Trophoblast cell (in vitro differentiated cells and primary cell): ENCODE data around the gene FAU.

Source experiments
- DNase-seq, 2 donors: peaks; one replicate each; pipeline ENCODE4 v3.0.0-alpha.2; 2016
- H2AFZ ChIP-seq: 2 replicates; pipeline ENCODE4 v1.6.1; 2013; ENCODE audit warnings: low read length, moderate library complexity, mild to moderate bottlenecking; ENCODE audit not compliant: insufficient read depth, poor library complexity
- H2AK5ac ChIP-seq: 2 replicates; pipeline ENCODE4 v1.6.1; 2013; ENCODE audit warnings: mild to moderate bottlenecking, low read length
- H2BK120ac ChIP-seq: 2 replicates; pipeline ENCODE4 v1.6.1; 2013; ENCODE audit warnings: low read length, mild to moderate bottlenecking, moderate library complexity; ENCODE audit not compliant: insufficient read depth, poor library complexity
- H2BK12ac ChIP-seq: 2 replicates; pipeline ENCODE4 v1.6.1; 2013; ENCODE audit warnings: mild to moderate bottlenecking, low read length, moderate library complexity
- H2BK5ac ChIP-seq: 2 replicates; pipeline ENCODE4 v1.6.1; 2013; ENCODE audit warnings: low read length, low read depth, moderate library complexity, mild to moderate bottlenecking; ENCODE audit not compliant: poor library complexity
- H3K14ac ChIP-seq: 2 replicates; pipeline ENCODE4 v1.6.1; 2013; ENCODE audit warnings: mild to moderate bottlenecking, low read length
- H3K18ac ChIP-seq: 2 replicates; pipeline ENCODE4 v1.6.1; 2013; ENCODE audit warnings: mild to moderate bottlenecking, low read length
- H3K23ac ChIP-seq: 2 replicates; pipeline ENCODE4 v1.6.1; 2013; ENCODE audit warnings: low read length
- H3K27ac ChIP-seq: 2 replicates; pipeline ENCODE4 v1.5.1; 2013; ENCODE audit warnings: low read depth, mild to moderate bottlenecking, inconsistent platforms, low read length, moderate library complexity
- H3K27me3 ChIP-seq: 2 replicates; pipeline ENCODE4 v1.6.1; 2013; ENCODE audit warnings: inconsistent platforms, mild to moderate bottlenecking, low read length, moderate library complexity; ENCODE audit not compliant: insufficient read depth
- H3K36me3 ChIP-seq, 2 experiments: 1 replicate in 1 of 2; 2 replicates in 1 of 2; pipeline ENCODE4 v1.6.1; 2013; ENCODE audit warnings: low read length in 2 of 2, mild to moderate bottlenecking in 2 of 2, moderate library complexity in 1 of 2; ENCODE audit not compliant: insufficient read depth in 2 of 2, control insufficient read depth in 1 of 2
- H3K4ac ChIP-seq: 2 replicates; pipeline ENCODE4 v1.6.1; 2013; ENCODE audit warnings: low read depth, mild to moderate bottlenecking, low read length, moderate library complexity
- H3K4me1 ChIP-seq, 2 experiments: 1 replicate in 1 of 2; 2 replicates in 1 of 2; pipeline ENCODE4 v1.6.1; 2013; ENCODE audit warnings: low read length in 2 of 2, mild to moderate bottlenecking in 2 of 2, moderate library complexity in 1 of 2; ENCODE audit not compliant: insufficient read depth in 2 of 2, control insufficient read depth in 1 of 2
- H3K4me2 ChIP-seq: 2 replicates; pipeline ENCODE4 v1.6.1; 2013; ENCODE audit warnings: inconsistent platforms, mild to moderate bottlenecking, low read length, moderate library complexity
- H3K4me3 ChIP-seq: 2 replicates; pipeline ENCODE4 v1.5.1; 2013; ENCODE audit warnings: mild to moderate bottlenecking, low read depth, low read length, inconsistent platforms
- H3K79me1 ChIP-seq: one replicate; pipeline ENCODE4 v1.6.1; 2013; ENCODE audit warnings: low read length
- H3K79me2 ChIP-seq: 2 replicates; pipeline ENCODE4 v1.6.1; 2013; ENCODE audit warnings: low read length, mild to moderate bottlenecking; ENCODE audit not compliant: control insufficient read depth, insufficient read depth, poor library complexity
- H3K9ac ChIP-seq: 2 replicates; pipeline ENCODE4 v1.6.1; 2013; ENCODE audit warnings: mild to moderate bottlenecking, low read length
- H3K9me3 ChIP-seq: 2 replicates; pipeline ENCODE4 v1.6.1; 2013; ENCODE audit warnings: low read depth, mild to moderate bottlenecking, control low read depth, inconsistent platforms, low read length; ENCODE audit not compliant: insufficient read depth
- H4K12ac ChIP-seq: 2 replicates; pipeline ENCODE4 v1.6.1; 2013; ENCODE audit warnings: low read depth, mild to moderate bottlenecking, low read length, moderate library complexity
- H4K8ac ChIP-seq: 2 replicates; pipeline ENCODE4 v1.6.1; 2013; ENCODE audit warnings: low read depth, mild to moderate bottlenecking, low read length, moderate library complexity
- H4K91ac ChIP-seq: one replicate; pipeline ENCODE4 v1.6.1; 2013; ENCODE audit warnings: low read depth, mild to moderate bottlenecking, low read length, moderate library complexity
- WGBS: extraction: QIAGEN DNeasy Blood & Tissue Kit; methylation state at CpG from one replicate; pipeline ENCODE4 v1.1.7; 2013; ENCODE audit warnings: missing lambda C conversion rate; ENCODE audit not compliant: insufficient read length, insufficient coverage; ENCODE audit errors: extremely low coverage; 5-methylcytosine and 5-hydroxymethylcytosine counted together

FAU gene

DNA sequence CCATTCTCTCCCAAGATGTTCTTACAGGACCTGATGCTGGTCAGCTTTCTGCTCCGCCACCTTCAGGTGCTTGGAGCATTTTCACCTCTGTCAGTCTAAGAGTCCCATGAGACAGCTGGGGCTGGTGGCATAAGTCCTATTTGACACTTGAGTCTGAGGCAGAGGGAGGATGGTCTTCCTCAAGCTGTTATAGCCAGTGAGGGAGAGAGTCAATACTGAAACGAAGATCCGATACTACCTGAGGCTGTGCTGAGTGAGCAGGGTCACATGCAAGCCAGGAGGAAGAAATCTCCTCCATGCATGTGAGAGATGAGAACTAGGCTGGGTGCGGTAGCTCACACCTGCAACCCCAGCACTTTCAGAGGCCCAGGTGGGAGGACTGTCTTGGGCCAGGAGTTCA, 32.3 kb downstream of the FAU start:
- H4K8ac ChIP-seq = no peak overlapping the region
- no peak overlapping the region for H2BK120ac ChIP-seq
- peaks cover under 1% of the 10 kb centered on the region for H3K79me2 ChIP-seq
- peaks cover 1% of the 10 kb centered on the region for H3K79me1 ChIP-seq
- peaks cover 30 to 46% of the 10 kb centered on the region in 2 experiments for H3K36me3 ChIP-seq
- no peaks in the 10 kb centered on the region for H3K9me3 ChIP-seq
- H2BK12ac ChIP-seq = no peak overlapping the region
- H3K9ac ChIP-seq = no peak overlapping the region
- peaks cover 4 to 5% of the 10 kb centered on the region in 2 experiments for H3K4me1 ChIP-seq
- H3K4me3 ChIP-seq = peak overlapping the region; percentile 20
- H3K27ac ChIP-seq = no peak overlapping the region
- H2AK5ac ChIP-seq = no peak overlapping the region
- H2AFZ ChIP-seq = no peak overlapping the region
- no peak overlapping the region for H3K14ac ChIP-seq
- H4K12ac ChIP-seq = no peak overlapping the region
- H3K23ac ChIP-seq = no peak overlapping the region
- DNase-seq = no peak
- H3K18ac ChIP-seq = no peak overlapping the region
- H3K4me2 ChIP-seq = no peak overlapping the region
- no peaks in the 10 kb centered on the region for H3K27me3 ChIP-seq
- WGBS = no CpG with 5 or more reads among the region's 4 CpGs
- no peak overlapping the region for H4K91ac ChIP-seq
- no peak overlapping the region for H2BK5ac ChIP-seq
- no peak overlapping the region for H3K4ac ChIP-seq

DNA sequence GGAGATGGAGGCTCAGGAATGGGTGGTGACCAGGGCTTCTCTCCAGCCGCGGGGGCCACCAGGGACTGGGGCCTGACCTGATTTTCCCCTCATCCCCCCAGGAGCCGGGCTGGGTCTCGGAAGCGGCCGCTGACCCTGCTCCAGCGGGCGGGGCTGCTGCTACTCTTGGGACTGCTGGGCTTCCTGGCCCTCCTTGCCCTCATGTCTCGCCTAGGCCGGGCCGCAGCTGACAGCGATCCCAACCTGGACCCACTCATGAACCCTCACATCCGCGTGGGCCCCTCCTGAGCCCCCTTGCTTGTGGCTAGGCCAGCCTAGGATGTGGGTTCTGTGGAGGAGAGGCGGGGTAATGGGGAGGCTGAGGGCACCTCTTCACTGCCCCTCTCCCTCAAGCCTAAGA, 34.1 kb downstream of the FAU start:
- H3K79me1 ChIP-seq = peaks cover 9% of the 10 kb centered on the region
- peaks cover 10 to 11% of the 10 kb centered on the region in 2 experiments for H3K4me1 ChIP-seq
- no peak overlapping the region for H2AK5ac ChIP-seq
- no peaks in the 10 kb centered on the region for H3K27me3 ChIP-seq
- H2AFZ ChIP-seq = no peak overlapping the region
- H3K27ac ChIP-seq = no peak overlapping the region
- H3K9me3 ChIP-seq = no peaks in the 10 kb centered on the region
- no peak overlapping the region for H3K4me3 ChIP-seq
- H3K23ac ChIP-seq = no peak overlapping the region
- H2BK5ac ChIP-seq = no peak overlapping the region
- H3K4me2 ChIP-seq = no peak overlapping the region
- no CpG with 5 or more reads among the region's 15 CpGs for WGBS
- H3K4ac ChIP-seq = no peak overlapping the region
- H3K14ac ChIP-seq = no peak overlapping the region
- H4K12ac ChIP-seq = no peak overlapping the region
- H3K18ac ChIP-seq = no peak overlapping the region
- no peak overlapping the region for H3K9ac ChIP-seq
- H2BK120ac ChIP-seq = no peak overlapping the region
- H2BK12ac ChIP-seq = no peak overlapping the region
- H3K79me2 ChIP-seq = peaks cover 12% of the 10 kb centered on the region
- no peak overlapping the region for H4K91ac ChIP-seq
- no peak for DNase-seq
- H3K36me3 ChIP-seq = peaks cover 30 to 46% of the 10 kb centered on the region in 2 experiments
- no peak overlapping the region for H4K8ac ChIP-seq

DNA sequence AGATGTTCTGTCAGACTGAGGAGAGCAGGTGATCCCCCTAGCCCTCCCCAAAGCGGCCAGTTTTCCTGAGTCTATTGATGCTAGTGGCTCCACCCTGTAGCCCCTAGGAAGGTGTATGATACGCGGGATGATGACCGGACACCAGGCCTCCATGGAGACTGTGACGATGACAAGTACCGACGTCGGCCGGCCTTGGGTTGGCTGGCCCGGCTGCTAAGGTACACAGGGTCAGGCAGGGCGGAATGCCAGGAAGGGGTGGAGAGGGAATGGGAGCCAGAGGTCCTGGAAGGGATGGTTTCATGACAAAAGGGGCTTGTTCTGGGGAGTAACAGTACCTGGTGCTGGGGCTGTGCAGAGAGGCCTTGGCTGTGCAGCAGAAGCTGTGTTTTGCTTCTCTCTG, 34.7 kb downstream of the FAU start:
- no peak overlapping the region for H3K9ac ChIP-seq
- H3K14ac ChIP-seq = no peak overlapping the region
- H3K23ac ChIP-seq = no peak overlapping the region
- H2BK12ac ChIP-seq = no peak overlapping the region
- no peaks in the 10 kb centered on the region for H3K9me3 ChIP-seq
- no peak overlapping the region for H3K4me3 ChIP-seq
- H4K91ac ChIP-seq = no peak overlapping the region
- DNase-seq = no peak
- H2AFZ ChIP-seq = no peak overlapping the region
- H3K4me2 ChIP-seq = no peak overlapping the region
- H2AK5ac ChIP-seq = no peak overlapping the region
- H3K79me1 ChIP-seq = peaks cover 9% of the 10 kb centered on the region
- peaks cover 12% of the 10 kb centered on the region for H3K79me2 ChIP-seq
- H3K4ac ChIP-seq = no peak overlapping the region
- H2BK120ac ChIP-seq = no peak overlapping the region
- H4K12ac ChIP-seq = no peak overlapping the region
- H3K27me3 ChIP-seq = no peaks in the 10 kb centered on the region
- H4K8ac ChIP-seq = no peak overlapping the region
- WGBS = no CpG with 5 or more reads among the region's 11 CpGs
- peaks cover 10 to 11% of the 10 kb centered on the region in 2 experiments for H3K4me1 ChIP-seq
- no peak overlapping the region for H3K27ac ChIP-seq
- H3K36me3 ChIP-seq = peaks cover 30 to 46% of the 10 kb centered on the region in 2 experiments
- no peak overlapping the region for H2BK5ac ChIP-seq
- no peak overlapping the region for H3K18ac ChIP-seq

DNA sequence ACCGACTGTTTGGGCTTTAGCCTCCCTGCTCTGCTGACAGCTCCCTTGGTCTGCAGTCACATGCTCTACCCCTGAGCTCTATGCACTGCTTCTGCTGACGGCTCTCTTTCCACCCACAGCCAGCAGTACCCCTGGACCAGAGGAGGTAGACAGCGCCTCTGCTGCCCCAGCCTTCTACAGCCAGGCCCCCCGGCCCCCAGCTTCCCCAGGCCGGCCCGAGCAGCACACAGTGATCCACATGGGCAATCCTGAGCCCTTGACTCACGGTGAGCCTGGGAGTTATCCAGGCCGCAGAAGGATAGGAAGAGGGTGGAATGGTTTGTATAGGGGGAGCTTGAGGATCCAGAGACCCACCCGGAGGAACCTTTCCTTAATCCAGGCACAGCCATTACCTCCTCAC, 35.1 kb downstream of the FAU start:
- no peak overlapping the region for H3K4me2 ChIP-seq
- H3K79me1 ChIP-seq = peaks cover 9% of the 10 kb centered on the region
- no peak overlapping the region for H3K4ac ChIP-seq
- H2BK5ac ChIP-seq = no peak overlapping the region
- no peak overlapping the region for H4K91ac ChIP-seq
- H3K9ac ChIP-seq = no peak overlapping the region
- no peak overlapping the region for H3K18ac ChIP-seq
- no peak for DNase-seq
- H4K12ac ChIP-seq = no peak overlapping the region
- H3K14ac ChIP-seq = no peak overlapping the region
- H3K9me3 ChIP-seq = no peaks in the 10 kb centered on the region
- H2BK120ac ChIP-seq = no peak overlapping the region
- H3K79me2 ChIP-seq = peaks cover 12% of the 10 kb centered on the region
- H3K36me3 ChIP-seq = peaks cover 30 to 49% of the 10 kb centered on the region in 2 experiments
- H2AFZ ChIP-seq = no peak overlapping the region
- H3K27me3 ChIP-seq = no peaks in the 10 kb centered on the region
- H2AK5ac ChIP-seq = no peak overlapping the region
- H3K4me3 ChIP-seq = no peak overlapping the region
- no peak overlapping the region for H3K23ac ChIP-seq
- peaks cover 10 to 11% of the 10 kb centered on the region in 2 experiments for H3K4me1 ChIP-seq
- WGBS = no CpG with 5 or more reads among the region's 9 CpGs
- H3K27ac ChIP-seq = no peak overlapping the region
- no peak overlapping the region for H4K8ac ChIP-seq
- no peak overlapping the region for H2BK12ac ChIP-seq
